CD4-positive, alpha-beta T cell treated with Interleukin-1 beta for 1 hour (primary cell): ENCODE measurements around the gene MAIP1.

Experiments used
- DNase-seq, 2 donors: peaks; one replicate each; pipeline ENCODE4 v3.0.0-alpha.2; 2020 to 2022

MAIP1 gene

GRCh38 chr2:199950396-199950795 lies 5.0 kb upstream of the MAIP1 start:
- no peak for DNase-seq

GRCh38 chr2:199951023-199951422 lies 4.4 kb upstream of the MAIP1 start:
- no peak for DNase-seq

- no peak for DNase-seq
These were observed 409 bp upstream of the MAIP1 start for GRCh38 chr2:199955007-199955338.

GRCh38 chr2:199956062-199956380 lies 639 bp downstream of the MAIP1 start:
- no peak for DNase-seq

GRCh38 chr2:199958014-199958413 lies 2.6 kb downstream of the MAIP1 start:
- DNase-seq, result no peak

GRCh38 chr2:199962203-199962602 lies 6.8 kb downstream of the MAIP1 start:
- DNase-seq, result no peak

GRCh38 chr2:199966405-199966804 lies 11.0 kb downstream of the MAIP1 start:
- DNase-seq, result no peak

GRCh38 chr2:199966976-199967375 lies 11.6 kb downstream of the MAIP1 start:
- no peak for DNase-seq

GRCh38 chr2:199968126-199968525 lies 12.7 kb downstream of the MAIP1 start:
- no peak for DNase-seq

GRCh38 chr2:199972088-199972626 lies 16.8 kb downstream of the MAIP1 start:
- no peak for DNase-seq

GRCh38 chr2:199973703-199974102 lies 18.3 kb downstream of the MAIP1 start:
- no peak for DNase-seq

GRCh38 chr2:199975273-199975895 lies 20.0 kb downstream of the MAIP1 start:
- no peak for DNase-seq

GRCh38 chr2:199977984-199978415 lies 22.6 kb downstream of the MAIP1 start:
- no peak for DNase-seq

GRCh38 chr2:199979398-199979797 lies 24.0 kb downstream of the MAIP1 start:
- no peak for DNase-seq

GRCh38 chr2:199979832-199980628 lies 24.6 kb downstream of the MAIP1 start:
- DNase-seq, result peak; percentile 64 to 78

- no peak for DNase-seq
These were observed 26.9 kb downstream of the MAIP1 start for GRCh38 chr2:199982126-199982843.

- no peak for DNase-seq
These were observed 28.2 kb downstream of the MAIP1 start for GRCh38 chr2:199983534-199983933.

GRCh38 chr2:199984159-199984558 lies 28.8 kb downstream of the MAIP1 start:
- no peak for DNase-seq

GRCh38 chr2:199984755-199985154 lies 29.4 kb downstream of the MAIP1 start:
- DNase-seq, result no peak

- DNase-seq, result peak; percentile 50 to 59
These were observed 30.3 kb downstream of the MAIP1 start for GRCh38 chr2:199985625-199986207.

GRCh38 chr2:199987586-199987985 lies 32.2 kb downstream of the MAIP1 start:
- no peak for DNase-seq

GRCh38 chr2:199988151-199988550 lies 32.8 kb downstream of the MAIP1 start:
- DNase-seq, result no peak

- no peak for DNase-seq
These were observed 34.4 kb downstream of the MAIP1 start for GRCh38 chr2:199989822-199990221.
